NK-92 (cell line): ENCODE data around the gene CDH16.

Source experiments
- DNase-seq: peaks from one replicate; lab custom pipeline; 2025; ENCODE audit not compliant: unreplicated experiment; lab: John Stamatoyannopoulos, UW

Gene CDH16

GRCh38 chr16:66911801-66912200 lies 6.9 kb downstream of the CDH16 start:
- DNase-seq, result no peak

- DNase-seq, result no peak
Observed at GRCh38 chr16:66911112-66911511, 7.6 kb downstream of the CDH16 start.

- DNase-seq, result no peak
Observed at GRCh38 chr16:66910175-66910940, 8.3 kb downstream of the CDH16 start.

GRCh38 chr16:66908762-66909559 lies 9.7 kb downstream of the CDH16 start:
- DNase-seq, result no peak

- DNase-seq, result no peak
Observed at GRCh38 chr16:66908116-66908515, 10.6 kb downstream of the CDH16 start.

- DNase-seq, result no peak
Observed at GRCh38 chr16:66906916-66907836, 11.5 kb downstream of the CDH16 start.

GRCh38 chr16:66905633-66906539 lies 12.8 kb downstream of the CDH16 start:
- DNase-seq, result no peak

GRCh38 chr16:66904846-66905632 lies 13.6 kb downstream of the CDH16 start:
- no peak for DNase-seq

GRCh38 chr16:66904428-66904845 lies 14.2 kb downstream of the CDH16 start:
- DNase-seq, result no peak

GRCh38 chr16:66903544-66904427 lies 14.9 kb downstream of the CDH16 start:
- no peak for DNase-seq

GRCh38 chr16:66902648-66903543 lies 15.8 kb downstream of the CDH16 start:
- no peak for DNase-seq

- DNase-seq, result no peak
Observed at GRCh38 chr16:66901626-66902025, 17.1 kb downstream of the CDH16 start.

GRCh38 chr16:66900721-66901441 lies 17.8 kb downstream of the CDH16 start:
- no peak for DNase-seq

- no peak for DNase-seq
Observed at GRCh38 chr16:66899945-66900710, 18.6 kb downstream of the CDH16 start.

GRCh38 chr16:66899310-66899944 lies 19.3 kb downstream of the CDH16 start:
- no peak for DNase-seq

GRCh38 chr16:66898933-66899309 lies 19.8 kb downstream of the CDH16 start:
- no peak for DNase-seq
